Measurements from ENCODE around the gene KRTAP10-3. TPM values are rescaled to one million over a fixed set of nuclear protein-coding genes. Genes with fewer than 3 reads are reported as not detected.

The KRTAP10-3 gene
- polyA plus RNA-seq, 1 donor from 2014 or later, result not detected

DNA sequence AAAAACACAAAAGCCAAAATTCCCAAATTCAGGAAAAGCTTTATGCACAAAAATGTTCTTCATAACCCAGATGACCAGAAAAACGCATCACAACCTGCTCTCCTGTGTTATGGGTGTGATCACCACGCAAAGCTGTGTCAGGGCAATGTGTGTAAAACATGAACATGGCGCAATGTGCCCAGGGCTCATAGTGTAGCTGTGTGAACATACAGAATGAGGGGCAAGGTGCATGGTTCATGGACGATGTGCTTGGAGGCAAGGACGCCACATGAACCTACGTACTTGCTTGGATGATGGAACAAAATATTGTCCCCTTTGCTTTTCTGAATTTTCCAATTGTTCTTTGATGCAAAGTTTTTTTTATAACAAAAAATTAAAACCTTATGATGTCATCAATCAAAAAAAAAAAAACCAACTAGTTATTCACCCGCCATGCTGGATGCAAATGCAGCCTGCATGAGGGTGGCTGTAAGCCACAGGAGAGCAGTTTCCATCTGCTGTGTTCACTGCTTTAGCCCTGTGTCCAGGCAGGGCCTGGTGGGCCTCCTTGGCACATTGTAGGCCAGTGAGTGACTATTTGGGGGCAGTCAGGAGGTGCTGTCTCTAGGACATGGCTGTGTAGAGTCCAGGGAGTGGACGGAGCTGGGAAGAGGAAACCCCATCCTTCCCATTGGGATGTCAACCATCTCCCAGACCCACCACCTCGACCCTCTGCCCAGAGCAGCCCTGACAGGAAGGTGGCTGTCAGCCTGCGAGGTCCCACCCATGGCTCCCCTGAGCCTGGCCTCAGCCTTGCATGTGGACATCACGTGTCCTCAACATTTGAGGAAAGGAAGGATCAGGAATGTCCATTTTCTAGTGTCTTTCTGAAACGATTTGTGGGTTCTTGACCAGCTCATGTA is 32.2 kb downstream of the KRTAP10-3 start:
- Mint-ChIP-seq H3K9me3 (no peaks in the 10 kb centered on the region), H3K27ac (no peak overlapping the region), H3K4me1 (peaks cover 0 to 3% (median 0%) of the 10 kb centered on the region in 3 donors), H3K4me3 (no peak overlapping the region), H3K36me3 (peaks cover 3% of the 10 kb centered on the region), H3K27me3 (peaks cover 2% of the 10 kb centered on the region)

DNA sequence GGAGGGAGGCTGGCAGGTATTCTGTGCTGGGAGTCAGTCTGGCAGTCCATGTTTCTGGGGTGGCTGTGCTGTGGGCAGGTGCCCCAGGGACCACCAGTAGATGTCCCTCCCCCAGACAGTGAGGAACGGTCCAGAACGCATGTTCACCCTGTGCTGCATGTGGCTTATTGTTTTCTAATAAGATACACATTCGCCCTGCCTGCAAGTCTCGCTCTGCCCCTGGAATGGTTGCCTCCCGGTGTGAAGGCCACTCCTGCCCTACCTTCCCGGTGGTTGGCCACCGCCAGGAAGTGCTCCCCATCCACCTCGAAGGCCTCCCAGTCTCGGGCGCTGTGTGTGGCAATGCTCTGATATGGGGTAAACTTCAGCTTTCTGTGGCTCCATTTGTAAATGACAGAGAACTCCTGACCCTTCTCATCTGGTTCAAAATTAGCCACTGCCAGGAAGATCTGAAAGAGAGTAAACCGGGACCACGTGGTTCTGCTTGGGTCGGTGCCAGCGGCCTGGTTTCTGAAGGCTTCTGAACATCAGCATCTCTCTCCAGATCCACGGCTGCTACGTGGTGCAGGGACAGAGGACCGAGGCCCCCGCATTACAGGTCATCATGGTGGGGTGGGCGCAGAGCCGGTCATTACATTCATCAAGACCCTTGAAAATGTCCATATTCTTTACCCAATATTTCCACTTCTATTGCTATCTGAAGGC is 33.1 kb downstream of the KRTAP10-3 start:
- Mint-ChIP-seq H3K27me3 (no peaks in the 10 kb centered on the region), H3K4me3 (no peak overlapping the region), H3K9me3 (no peaks in the 10 kb centered on the region), H3K36me3 (peaks cover 3% of the 10 kb centered on the region), H3K27ac (no peak overlapping the region), H3K4me1 (peaks cover 0 to 3% (median 0%) of the 10 kb centered on the region in 3 donors)

DNA sequence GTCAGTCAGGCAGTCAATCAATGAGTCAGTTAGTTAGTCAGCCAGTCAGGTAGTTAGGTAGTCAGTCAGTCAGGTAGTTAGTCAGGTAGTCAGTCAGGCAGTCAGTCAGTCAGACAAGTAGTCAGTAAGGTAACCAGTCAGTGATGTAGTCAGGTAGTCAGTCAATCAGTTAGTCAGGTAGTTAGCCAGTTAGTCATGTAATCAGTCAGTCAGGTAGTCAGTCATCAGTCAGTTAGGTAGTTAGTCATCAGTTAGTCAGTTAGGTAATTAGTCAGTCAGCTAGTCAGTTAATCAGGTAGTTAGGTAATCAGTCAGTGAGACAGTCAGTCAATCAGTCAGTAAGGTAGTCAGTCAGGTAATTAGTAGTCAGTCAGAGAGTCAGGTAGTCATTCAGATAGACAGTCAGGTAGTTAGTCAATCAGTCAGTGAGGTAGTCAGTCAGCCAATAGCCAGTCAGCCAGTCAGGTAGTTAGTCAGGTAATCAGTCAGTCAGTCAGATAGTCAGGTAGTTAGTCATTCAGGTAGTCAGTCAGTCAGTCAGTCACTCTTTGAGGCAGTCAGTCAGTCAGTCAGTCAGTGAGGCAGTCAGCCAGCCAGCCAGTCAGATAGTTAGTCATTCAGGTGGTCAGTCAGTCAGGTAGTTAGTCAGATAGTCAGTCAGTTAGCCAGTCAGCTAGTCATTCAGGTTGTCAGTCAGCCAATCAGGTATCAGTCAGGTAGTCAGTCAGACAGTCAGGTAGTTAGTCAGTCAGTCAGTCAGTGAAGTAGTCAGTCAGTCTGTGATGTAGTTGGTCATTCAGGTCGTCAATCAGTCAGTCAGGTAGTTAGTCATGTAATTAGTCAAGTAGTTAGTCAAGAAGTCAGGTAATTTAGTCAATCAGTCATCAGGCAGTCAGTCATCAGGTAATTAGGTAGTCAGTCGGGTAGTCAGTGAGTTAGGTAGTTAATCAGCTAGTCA is 33.9 kb downstream of the KRTAP10-3 start:
- Mint-ChIP-seq H3K4me3 (no peak overlapping the region), H3K27me3 (no peaks in the 10 kb centered on the region), H3K36me3 (no peaks in the 10 kb centered on the region), H3K9me3 (no peaks in the 10 kb centered on the region), H3K27ac (no peak overlapping the region), H3K4me1 (peaks cover 0 to 1% (median 0%) of the 10 kb centered on the region in 3 donors)

DNA sequence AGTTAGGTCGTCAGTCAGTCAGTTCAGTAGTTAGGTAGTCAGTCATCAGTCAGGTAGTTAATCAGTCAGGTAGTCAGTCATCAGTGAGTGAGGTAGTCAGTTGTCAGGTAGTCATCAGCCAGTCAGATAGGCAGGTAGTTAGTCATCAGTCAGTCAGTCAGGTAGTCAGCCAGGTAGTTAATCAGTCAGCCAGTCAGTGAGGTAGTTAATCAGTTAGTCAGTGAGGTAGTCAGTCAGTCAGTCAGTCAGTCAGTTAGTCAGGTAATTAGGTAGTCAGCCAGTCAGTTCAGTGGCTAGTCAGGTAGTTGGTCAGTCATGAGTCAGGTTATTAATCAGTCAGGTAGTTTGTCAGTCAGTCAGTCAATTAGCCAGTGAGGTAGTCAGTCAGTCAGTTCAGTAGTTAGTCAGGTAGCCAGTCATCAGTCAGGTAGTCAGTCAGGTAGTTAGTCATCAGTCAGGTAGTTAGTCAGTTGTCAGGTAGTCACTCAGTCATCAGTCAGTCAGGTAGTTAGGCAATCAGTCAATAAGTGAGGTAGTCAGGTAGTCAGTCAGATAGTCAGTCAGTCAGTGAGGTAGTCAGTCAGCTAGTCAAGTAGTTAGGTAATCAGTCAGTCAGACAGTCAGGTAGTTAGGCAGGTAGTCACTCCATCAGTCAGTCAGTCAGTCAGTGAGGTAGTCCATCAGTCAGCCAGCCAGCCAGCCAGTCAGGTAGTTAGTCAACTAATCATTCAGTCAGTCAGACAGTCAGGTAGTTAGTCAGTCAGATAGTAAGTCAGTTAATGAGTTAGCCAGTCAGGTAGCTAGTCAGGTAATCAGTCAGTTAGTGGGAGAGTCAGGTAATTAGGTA is 34.8 kb downstream of the KRTAP10-3 start:
- Mint-ChIP-seq H3K36me3 (no peaks in the 10 kb centered on the region), H3K9me3 (no peaks in the 10 kb centered on the region), H3K4me1 (no peaks in the 10 kb centered on the region), H3K4me3 (no peak overlapping the region), H3K27me3 (peaks cover 2% of the 10 kb centered on the region), H3K27ac (no peak overlapping the region)

DNA sequence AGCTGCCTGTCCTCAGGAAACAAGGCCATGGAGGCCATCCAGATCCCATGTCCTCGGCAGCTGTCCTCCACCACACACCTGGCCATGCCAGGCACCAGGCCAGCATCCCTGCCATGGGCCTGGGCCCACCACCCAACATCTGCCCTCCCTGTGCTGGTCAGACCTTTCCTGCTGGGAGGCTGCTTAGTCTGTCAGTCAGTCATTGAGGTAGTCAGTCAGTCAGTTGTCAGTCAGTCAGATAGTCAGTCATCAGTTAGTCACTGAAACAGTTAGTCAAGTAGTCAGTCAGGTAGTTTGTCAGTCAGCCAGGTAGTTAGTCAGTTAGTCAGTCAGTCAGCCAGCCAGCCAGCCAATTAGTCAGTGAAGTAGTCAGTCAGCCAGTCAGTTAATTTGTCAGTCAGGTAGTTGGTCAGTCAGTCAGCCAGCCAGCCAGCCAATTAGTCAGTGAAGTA is 35.8 kb downstream of the KRTAP10-3 start:
- H3K9me3 Mint-ChIP-seq, result no peaks in the 10 kb centered on the region
- no peak overlapping the region for H3K27ac Mint-ChIP-seq
- no peak overlapping the region for H3K4me3 Mint-ChIP-seq
- peaks cover 1% of the 10 kb centered on the region for H3K36me3 Mint-ChIP-seq
- H3K4me1 Mint-ChIP-seq, result no peaks in the 10 kb centered on the region
- peaks cover 4% of the 10 kb centered on the region for H3K27me3 Mint-ChIP-seq

DNA sequence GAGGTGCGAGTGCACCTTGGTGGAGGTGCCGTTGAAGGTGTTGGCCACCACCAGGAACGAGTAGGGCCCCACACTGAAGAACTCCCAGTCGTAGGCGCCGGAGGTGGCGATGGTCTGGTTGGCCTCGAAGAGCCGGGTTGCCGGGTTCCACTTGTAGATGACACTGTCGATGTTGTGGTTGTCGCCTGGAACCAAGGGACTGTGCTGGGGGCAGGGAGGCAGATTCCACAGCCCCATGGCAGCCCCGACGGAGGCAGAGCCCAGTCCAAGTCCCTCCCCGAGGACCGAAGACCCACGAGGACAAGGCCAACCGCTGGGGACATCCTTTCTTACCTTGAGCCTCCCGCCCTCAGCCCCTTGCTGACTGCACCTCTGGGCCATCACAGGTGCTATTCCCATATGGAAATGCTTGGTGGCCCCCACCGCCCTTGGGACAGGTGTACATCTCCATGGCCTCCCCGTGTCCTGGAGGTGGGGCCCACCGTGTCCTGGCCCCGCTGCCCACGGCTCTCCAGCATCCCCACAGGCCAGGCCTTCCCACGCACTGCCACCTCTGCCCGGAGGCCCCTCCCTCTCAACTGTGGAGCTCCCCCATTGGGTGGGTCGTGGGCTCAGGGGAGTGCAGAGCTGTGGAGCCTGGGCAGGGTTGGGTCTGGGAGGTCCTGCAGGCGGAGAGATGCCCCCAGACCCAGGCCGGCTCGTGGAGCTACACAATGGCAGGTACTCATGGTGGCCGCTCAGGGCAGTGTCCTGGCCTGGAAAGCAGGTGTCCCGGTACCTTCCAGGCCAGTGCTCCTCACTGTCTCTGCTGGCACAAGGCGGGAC is 36.5 kb downstream of the KRTAP10-3 start:
- Mint-ChIP-seq H3K27me3 (peaks cover 4% of the 10 kb centered on the region), H3K36me3 (peaks cover 2% of the 10 kb centered on the region), H3K9me3 (no peaks in the 10 kb centered on the region), H3K27ac (no peak overlapping the region), H3K4me3 (no peak overlapping the region), H3K4me1 (no peaks in the 10 kb centered on the region)

DNA sequence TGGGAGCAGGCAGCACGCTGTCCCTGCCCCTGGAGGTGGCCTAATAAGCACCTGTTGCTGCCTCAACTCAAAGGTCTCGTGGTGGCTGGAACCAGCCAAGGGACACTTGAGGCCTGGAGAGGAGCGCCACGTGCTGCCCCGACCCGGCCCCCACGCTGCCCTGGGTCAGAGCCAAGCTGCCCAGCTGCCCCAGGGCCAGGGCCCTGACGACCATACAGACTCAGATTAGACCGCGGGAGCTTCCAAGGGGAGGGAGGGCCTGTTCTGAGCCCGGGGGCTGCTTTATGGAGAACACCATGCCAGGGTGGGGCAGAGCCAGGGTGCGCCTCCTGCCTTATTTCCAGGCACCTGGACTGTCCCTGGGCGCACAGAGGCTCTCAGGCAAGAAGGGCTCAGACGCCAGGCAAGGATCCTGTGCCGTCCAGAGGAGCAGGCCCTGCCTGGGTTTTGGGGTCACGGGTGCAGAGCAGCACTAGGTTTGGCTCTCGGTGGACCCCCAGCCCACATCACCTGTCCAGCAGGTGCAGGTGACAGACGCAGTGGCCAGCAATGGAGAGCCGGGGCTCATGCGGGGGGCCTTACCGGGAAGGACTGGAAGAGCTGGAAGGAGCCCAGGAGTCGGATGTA is 37.2 kb downstream of the KRTAP10-3 start:
- H3K4me3 Mint-ChIP-seq, result no peak overlapping the region
- no peak overlapping the region for H3K27ac Mint-ChIP-seq
- peaks cover 2% of the 10 kb centered on the region for H3K36me3 Mint-ChIP-seq
- H3K27me3 Mint-ChIP-seq, result peaks cover 4% of the 10 kb centered on the region
- H3K9me3 Mint-ChIP-seq, result no peaks in the 10 kb centered on the region
- no peaks in the 10 kb centered on the region for H3K4me1 Mint-ChIP-seq

DNA sequence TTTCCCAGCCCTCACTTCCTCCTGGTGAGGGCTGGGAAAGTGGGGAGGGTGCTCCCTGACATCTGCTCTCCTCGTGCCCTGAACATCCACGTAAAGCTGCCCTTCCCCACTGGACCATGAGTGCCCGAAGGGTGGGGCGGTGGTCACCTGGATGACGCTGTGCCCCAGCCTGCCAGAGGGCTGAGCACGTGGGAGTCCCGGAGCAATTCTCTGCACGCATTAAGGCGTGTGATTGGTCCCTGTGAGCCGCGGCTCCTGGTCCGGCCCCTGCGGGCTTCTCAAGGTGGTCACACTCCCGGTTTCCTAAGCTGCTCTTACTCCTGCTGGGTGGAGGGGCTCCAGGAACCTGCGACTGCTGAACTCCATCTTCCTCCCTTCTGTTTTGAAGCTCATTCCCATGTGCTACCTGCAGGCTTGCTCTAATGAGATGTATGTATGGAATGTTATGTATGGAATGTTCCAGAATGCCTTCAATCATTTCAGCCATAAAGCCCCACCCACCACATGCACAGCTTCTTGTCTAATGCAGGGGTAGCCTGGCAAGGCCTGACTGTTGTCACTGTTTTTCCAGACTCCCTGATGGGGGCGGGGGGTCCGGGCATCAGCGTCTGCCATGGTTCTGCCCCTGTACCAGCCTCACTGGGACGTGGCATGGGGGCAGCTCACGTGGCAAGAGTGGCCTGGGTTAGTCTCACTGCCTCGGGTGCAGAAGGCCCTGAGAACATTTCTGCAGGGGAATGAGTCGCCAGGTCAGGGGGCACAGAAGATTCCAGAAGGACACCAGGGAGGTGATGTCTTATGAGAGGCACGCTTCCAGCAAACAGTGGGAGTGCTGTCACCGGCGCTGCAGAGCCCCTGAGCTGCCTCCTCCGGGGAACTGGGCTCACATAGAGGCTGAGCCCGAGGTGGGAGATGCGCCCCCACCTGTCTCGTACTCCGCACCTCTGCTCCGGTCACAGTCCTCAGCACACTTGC is 38.0 kb downstream of the KRTAP10-3 start:
- Mint-ChIP-seq H3K27me3 (peaks cover 4% of the 10 kb centered on the region), H3K27ac (no peak overlapping the region), H3K36me3 (peaks cover 2% of the 10 kb centered on the region), H3K4me1 (no peaks in the 10 kb centered on the region), H3K4me3 (no peak overlapping the region), H3K9me3 (no peaks in the 10 kb centered on the region)

DNA sequence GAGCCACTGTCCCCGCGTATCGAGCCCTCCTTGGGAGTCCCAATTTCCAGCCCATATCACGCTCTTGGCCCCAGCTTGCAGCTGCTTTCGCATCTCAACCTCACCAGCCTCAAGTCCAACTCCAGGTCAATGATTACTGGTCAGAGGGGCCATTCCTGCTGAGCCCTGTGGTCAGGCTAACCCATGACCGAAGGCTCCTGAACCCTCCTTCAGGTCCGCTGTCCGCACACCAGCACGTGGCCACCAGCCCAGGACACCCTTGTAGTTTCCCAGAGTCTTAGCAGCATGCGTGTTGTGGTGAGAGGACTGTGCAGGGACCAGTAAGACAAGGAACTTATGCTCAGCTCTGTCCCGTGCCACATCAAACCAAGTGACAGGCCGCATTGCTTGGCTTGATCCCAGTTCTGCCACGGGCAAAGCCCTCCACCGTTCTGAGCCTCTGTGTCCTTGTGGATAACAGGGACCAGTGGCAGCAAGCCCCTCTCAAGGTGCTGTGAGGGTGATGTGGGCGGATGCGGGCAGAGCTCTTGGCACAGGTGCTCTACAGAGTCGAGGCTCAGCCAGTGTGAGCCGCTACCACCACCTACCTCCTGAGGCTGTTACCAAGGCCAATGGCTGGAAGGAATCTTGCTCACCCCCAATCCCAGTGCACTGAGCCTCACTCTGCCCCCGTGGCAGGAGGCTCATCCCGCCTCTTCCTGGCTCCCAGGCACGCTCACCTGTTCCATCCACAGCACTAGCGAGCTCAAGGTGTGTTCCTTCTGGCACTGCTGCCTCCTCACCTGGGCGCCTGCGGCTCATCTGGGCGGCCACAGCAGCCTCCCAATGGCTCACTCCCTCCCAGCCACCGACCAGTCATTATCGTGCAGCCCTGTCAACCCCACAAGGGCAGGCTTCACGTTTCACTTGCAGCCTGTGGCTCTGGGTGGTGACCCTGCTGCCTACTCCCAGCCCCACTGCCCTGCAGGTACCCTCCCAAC is 39.0 kb downstream of the KRTAP10-3 start:
- peaks cover 4% of the 10 kb centered on the region for H3K27me3 Mint-ChIP-seq
- no peaks in the 10 kb centered on the region for H3K9me3 Mint-ChIP-seq
- H3K4me1 Mint-ChIP-seq, result no peaks in the 10 kb centered on the region
- H3K27ac Mint-ChIP-seq, result no peak overlapping the region
- no peak overlapping the region for H3K4me3 Mint-ChIP-seq
- H3K36me3 Mint-ChIP-seq, result peaks cover 2% of the 10 kb centered on the region

DNA sequence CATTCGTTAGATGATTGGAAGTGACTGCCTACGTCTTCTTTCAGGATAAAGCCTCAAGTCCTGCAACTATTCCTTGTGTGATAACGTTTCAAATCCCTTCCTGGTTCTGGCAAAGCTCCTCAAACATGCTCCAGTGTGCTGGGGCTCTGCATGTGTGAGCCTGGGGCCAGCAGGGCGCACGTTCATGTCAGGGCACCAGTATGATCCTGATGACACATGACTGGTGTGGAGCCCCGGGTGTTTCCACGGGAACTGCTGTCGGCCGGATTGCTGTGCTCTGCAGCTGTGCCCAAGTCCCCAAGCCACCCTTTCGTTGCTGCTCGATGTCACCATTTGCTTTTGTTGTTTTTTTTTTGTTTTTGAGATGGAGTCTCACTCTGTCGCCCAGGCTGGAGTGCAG is 39.9 kb downstream of the KRTAP10-3 start:
- Mint-ChIP-seq H3K27ac (no peak overlapping the region), H3K27me3 (peaks cover 4% of the 10 kb centered on the region), H3K4me3 (no peak overlapping the region), H3K36me3 (peaks cover 2% of the 10 kb centered on the region), H3K4me1 (no peaks in the 10 kb centered on the region), H3K9me3 (no peaks in the 10 kb centered on the region)

DNA sequence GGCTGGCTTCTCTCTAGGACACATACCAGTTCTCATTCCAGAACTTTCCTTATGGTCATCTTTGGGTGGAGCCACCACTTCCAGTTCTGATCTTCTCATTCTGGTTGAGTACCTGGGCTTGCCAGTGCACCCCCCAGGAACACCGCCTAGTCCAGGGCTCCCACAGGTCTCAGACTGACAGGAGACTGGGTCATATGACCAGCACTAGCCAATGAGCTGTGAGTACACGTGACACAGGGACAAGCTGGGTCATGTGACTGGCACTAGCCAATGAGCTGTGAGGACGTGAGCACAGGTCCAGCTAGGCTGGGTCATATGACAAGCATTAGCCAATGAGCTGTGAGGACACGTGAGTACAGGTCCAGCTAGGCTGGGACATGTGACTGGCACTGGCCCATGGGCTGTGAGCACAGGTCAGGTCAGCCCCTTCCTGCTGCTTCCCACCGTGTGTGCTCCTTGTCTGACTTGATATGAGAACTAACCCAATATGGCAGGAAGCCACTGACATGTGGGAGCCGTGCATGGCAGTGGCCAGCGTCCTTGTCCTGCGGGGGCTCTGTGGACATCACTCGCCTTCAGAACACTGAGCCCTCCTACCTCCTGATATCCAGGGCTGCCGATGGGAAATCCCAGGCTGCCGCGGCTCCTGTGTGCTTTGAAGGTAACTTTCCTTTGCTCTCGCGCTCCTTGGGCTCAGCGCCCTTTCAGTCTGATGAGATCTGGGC is 41.3 kb downstream of the KRTAP10-3 start:
- Mint-ChIP-seq H3K36me3 (peaks cover 2% of the 10 kb centered on the region), H3K27ac (no peak overlapping the region), H3K27me3 (peaks cover 4% of the 10 kb centered on the region), H3K4me3 (no peak overlapping the region), H3K9me3 (no peaks in the 10 kb centered on the region), H3K4me1 (no peaks in the 10 kb centered on the region)
